Panc1 (cell line): ENCODE results near the gene SETMAR.

Experiments
- POLR2AphosphoS5 ChIP-seq: IDR thresholded peaks from 2 replicates; pipeline ENCODE4 v1.6.1; 2012; ENCODE audit warnings: mild to moderate bottlenecking, low read depth, low read length, moderate library complexity
- TF ChIP-seq, protein P1 (sequence below): fragments of 450-650 bp; IDR thresholded peaks from 2 replicates; pipeline ENCODE4 v1.5.1; 2017; ENCODE audit warnings: mild to moderate bottlenecking

DNA sequence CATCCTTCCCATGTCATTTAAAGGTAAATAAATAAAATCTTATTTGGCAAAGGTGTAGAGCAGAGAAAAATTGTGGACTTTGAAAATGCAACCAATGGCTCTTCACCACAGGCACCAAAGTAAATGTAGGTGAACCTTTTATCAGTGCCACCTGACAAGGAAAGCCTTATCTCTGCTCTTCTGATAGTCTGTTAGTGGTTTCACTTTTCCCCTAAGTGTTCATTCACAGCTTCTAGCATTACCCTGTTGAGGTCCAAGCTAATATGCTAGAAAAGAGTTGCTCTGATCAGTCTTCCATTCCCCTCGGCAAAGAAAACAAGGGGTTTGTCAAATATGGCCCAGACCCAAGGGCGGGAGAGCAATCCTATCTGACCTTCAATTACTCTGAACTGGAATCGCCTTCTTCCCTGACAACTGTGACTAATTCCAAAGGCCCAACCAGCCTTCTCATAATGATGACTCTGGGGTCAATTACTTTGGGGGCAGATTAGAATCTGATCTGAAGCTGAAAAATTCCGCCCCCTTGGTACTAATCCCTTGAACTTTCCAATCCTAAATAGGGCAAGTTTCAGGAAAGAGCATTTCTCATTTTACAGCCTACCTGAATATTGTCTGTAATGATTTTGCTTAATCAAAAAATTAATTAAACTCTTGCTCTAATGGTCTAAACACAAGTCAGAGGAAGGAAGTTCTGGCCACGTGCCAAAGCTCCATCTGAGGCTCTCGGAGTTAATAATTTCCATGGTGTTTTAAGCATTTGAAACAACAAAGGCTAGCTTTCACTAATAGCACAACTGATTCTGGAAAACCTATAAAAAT lies 52.4 kb downstream of the SETMAR start:
- TF ChIP-seq, protein P1, sequence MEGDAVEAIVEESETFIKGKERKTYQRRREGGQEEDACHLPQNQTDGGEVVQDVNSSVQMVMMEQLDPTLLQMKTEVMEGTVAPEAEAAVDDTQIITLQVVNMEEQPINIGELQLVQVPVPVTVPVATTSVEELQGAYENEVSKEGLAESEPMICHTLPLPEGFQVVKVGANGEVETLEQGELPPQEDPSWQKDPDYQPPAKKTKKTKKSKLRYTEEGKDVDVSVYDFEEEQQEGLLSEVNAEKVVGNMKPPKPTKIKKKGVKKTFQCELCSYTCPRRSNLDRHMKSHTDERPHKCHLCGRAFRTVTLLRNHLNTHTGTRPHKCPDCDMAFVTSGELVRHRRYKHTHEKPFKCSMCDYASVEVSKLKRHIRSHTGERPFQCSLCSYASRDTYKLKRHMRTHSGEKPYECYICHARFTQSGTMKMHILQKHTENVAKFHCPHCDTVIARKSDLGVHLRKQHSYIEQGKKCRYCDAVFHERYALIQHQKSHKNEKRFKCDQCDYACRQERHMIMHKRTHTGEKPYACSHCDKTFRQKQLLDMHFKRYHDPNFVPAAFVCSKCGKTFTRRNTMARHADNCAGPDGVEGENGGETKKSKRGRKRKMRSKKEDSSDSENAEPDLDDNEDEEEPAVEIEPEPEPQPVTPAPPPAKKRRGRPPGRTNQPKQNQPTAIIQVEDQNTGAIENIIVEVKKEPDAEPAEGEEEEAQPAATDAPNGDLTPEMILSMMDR, result no peak
- no peak for TF ChIP-seq POLR2AphosphoS5
